Dendritic cell treated with granulocyte-macrophage colony-stimulating factor and Interleukin-4, amounts not matched to agents 40 ng/mL and 50 ng/mL, for 4 days (primary cell): ENCODE results near the gene TECR.
A peak's percentile ranks its signal among the peaks of the same experiment; 100 is the strongest.
"Not testable (repeated sequence)": the region's sequence is repeated elsewhere in the genome, so short reads cannot be mapped to it uniquely, and the experiment has no call there.

Experiments
- H3K27ac Mint-ChIP-seq: one replicate; pipeline ENCODE4 v1.8.0; 2022; ENCODE audit warnings: mild to moderate bottlenecking, mixed read lengths
- H3K27me3 Mint-ChIP-seq: one replicate; pipeline ENCODE4 v1.8.0; 2022; ENCODE audit warnings: mild to moderate bottlenecking, mixed read lengths
- H3K36me3 Mint-ChIP-seq: one replicate; pipeline ENCODE4 v1.8.0; 2022; ENCODE audit warnings: low read depth, mixed read lengths
- H3K4me1 Mint-ChIP-seq: one replicate; pipeline ENCODE4 v1.8.0; 2022; ENCODE audit warnings: low read depth, mixed read lengths
- H3K4me3 Mint-ChIP-seq: one replicate; pipeline ENCODE4 v1.8.0; 2022; ENCODE audit warnings: mild to moderate bottlenecking, moderate library complexity, mixed read lengths
- H3K9me3 Mint-ChIP-seq: one replicate; pipeline ENCODE4 v1.8.0; 2022; ENCODE audit warnings: mixed read lengths
- intact Hi-C: fragments of 100-400 bp; cut with micrococcal nuclease; formaldehyde crosslinking; loops from one replicate; pipeline ENCODE4 v1.15.0; 2022

Gene TECR

GRCh38 chr19:14540741-14541525 lies 11.5 kb downstream of the TECR start:
- H3K27ac Mint-ChIP-seq = peak overlapping the region; percentile 25
- H3K9me3 Mint-ChIP-seq = no peaks in the 10 kb centered on the region
- intact Hi-C loops = no loop called here
- no peaks in the 10 kb centered on the region for H3K27me3 Mint-ChIP-seq
- peaks cover 44% of the 10 kb centered on the region for H3K36me3 Mint-ChIP-seq
- H3K4me3 Mint-ChIP-seq = no peak overlapping the region
- peaks cover 29% of the 10 kb centered on the region for H3K4me1 Mint-ChIP-seq

GRCh38 chr19:14541979-14542378 lies 12.6 kb downstream of the TECR start:
- H3K4me3 Mint-ChIP-seq, H3K9me3 Mint-ChIP-seq, intact Hi-C loops, H3K27me3 Mint-ChIP-seq, H3K27ac Mint-ChIP-seq: not testable (repeated sequence)
- Mint-ChIP-seq H3K36me3 (peaks cover 54% of the 10 kb centered on the region), H3K4me1 (peaks cover 24% of the 10 kb centered on the region)

GRCh38 chr19:14542711-14543328 lies 13.4 kb downstream of the TECR start:
- H3K9me3 Mint-ChIP-seq = no peaks in the 10 kb centered on the region
- H3K27ac Mint-ChIP-seq = no peak overlapping the region
- H3K36me3 Mint-ChIP-seq = peaks cover 59% of the 10 kb centered on the region
- intact Hi-C loops = no loop called here
- no peak overlapping the region for H3K4me3 Mint-ChIP-seq
- H3K27me3 Mint-ChIP-seq = no peaks in the 10 kb centered on the region
- peaks cover 17% of the 10 kb centered on the region for H3K4me1 Mint-ChIP-seq

- H3K36me3 Mint-ChIP-seq = peaks cover 70% of the 10 kb centered on the region
- H3K27ac Mint-ChIP-seq = no peak overlapping the region
- intact Hi-C loops = no loop called here
Observed at GRCh38 chr19:14544047-14544446, 14.7 kb downstream of the TECR start.

GRCh38 chr19:14544977-14545715 lies 15.8 kb downstream of the TECR start:
- Mint-ChIP-seq H3K27ac (no peak overlapping the region), H3K4me1 (peaks cover 18% of the 10 kb centered on the region), H3K4me3 (no peak overlapping the region), H3K27me3 (no peaks in the 10 kb centered on the region), H3K9me3 (no peaks in the 10 kb centered on the region), H3K36me3 (peaks cover 73% of the 10 kb centered on the region)
- intact Hi-C loops = no loop called here

More at GRCh38 chr19:14544047-14544446, 14.7 kb downstream of the TECR start:
- no peaks in the 10 kb centered on the region for H3K27me3 Mint-ChIP-seq
- no peak overlapping the region for H3K4me3 Mint-ChIP-seq
- H3K4me1 Mint-ChIP-seq = peaks cover 17% of the 10 kb centered on the region
- H3K9me3 Mint-ChIP-seq = no peaks in the 10 kb centered on the region

- Mint-ChIP-seq H3K27me3 (no peaks in the 10 kb centered on the region), H3K9me3 (no peaks in the 10 kb centered on the region), H3K4me1 (peaks cover 22% of the 10 kb centered on the region), H3K4me3 (no peak overlapping the region), H3K36me3 (peaks cover 75% of the 10 kb centered on the region), H3K27ac (no peak overlapping the region)
- intact Hi-C loops = no loop called here
Observed at GRCh38 chr19:14545716-14546082, 16.3 kb downstream of the TECR start.

GRCh38 chr19:14550201-14550754 lies 20.9 kb downstream of the TECR start:
- Mint-ChIP-seq H3K9me3 (no peaks in the 10 kb centered on the region), H3K36me3 (peaks cover 80% of the 10 kb centered on the region), H3K27me3 (no peaks in the 10 kb centered on the region), H3K27ac (no peak overlapping the region), H3K4me3 (no peak overlapping the region), H3K4me1 (peaks cover 39% of the 10 kb centered on the region)
- intact Hi-C loops = no loop called here

- H3K36me3 Mint-ChIP-seq = peaks cover 77% of the 10 kb centered on the region
- H3K4me1 Mint-ChIP-seq = peaks cover 46% of the 10 kb centered on the region
- H3K27ac Mint-ChIP-seq, H3K27me3 Mint-ChIP-seq, H3K4me3 Mint-ChIP-seq, H3K9me3 Mint-ChIP-seq: not testable (repeated sequence)
- intact Hi-C loops = loop anchor here (1.0 kb wide), 1 partner anchor 46 kb away; no protein-coding TSS in a partner anchor
Observed at GRCh38 chr19:14551134-14552005, 22.0 kb downstream of the TECR start.

- H3K27me3 Mint-ChIP-seq, H3K27ac Mint-ChIP-seq, H3K4me3 Mint-ChIP-seq, H3K9me3 Mint-ChIP-seq, intact Hi-C loops: not testable (repeated sequence)
- H3K36me3 Mint-ChIP-seq = peaks cover 77% of the 10 kb centered on the region
- H3K4me1 Mint-ChIP-seq = peaks cover 52% of the 10 kb centered on the region
Observed at GRCh38 chr19:14552006-14552360, 22.6 kb downstream of the TECR start.

GRCh38 chr19:14553042-14553938 lies 23.9 kb downstream of the TECR start:
- Mint-ChIP-seq H3K36me3 (peaks cover 76% of the 10 kb centered on the region), H3K9me3 (no peaks in the 10 kb centered on the region), H3K4me1 (peaks cover 52% of the 10 kb centered on the region), H3K4me3 (no peak overlapping the region), H3K27ac (no peak overlapping the region), H3K27me3 (no peaks in the 10 kb centered on the region)
- intact Hi-C loops = no loop called here

GRCh38 chr19:14553939-14554243 lies 24.5 kb downstream of the TECR start:
- Mint-ChIP-seq H3K9me3 (no peaks in the 10 kb centered on the region), H3K36me3 (peaks cover 76% of the 10 kb centered on the region), H3K4me3 (no peak overlapping the region), H3K27me3 (no peaks in the 10 kb centered on the region), H3K4me1 (peaks cover 52% of the 10 kb centered on the region), H3K27ac (no peak overlapping the region)
- intact Hi-C loops = no loop called here

- no peaks in the 10 kb centered on the region for H3K9me3 Mint-ChIP-seq
- intact Hi-C loops = no loop called here
- peaks cover 72% of the 10 kb centered on the region for H3K36me3 Mint-ChIP-seq
- no peak overlapping the region for H3K4me3 Mint-ChIP-seq
- H3K27me3 Mint-ChIP-seq = no peaks in the 10 kb centered on the region
- no peak overlapping the region for H3K27ac Mint-ChIP-seq
- H3K4me1 Mint-ChIP-seq = peaks cover 52% of the 10 kb centered on the region
Observed at GRCh38 chr19:14554382-14554812, 25.0 kb downstream of the TECR start.
